Activated CD4-positive, alpha-beta T cell treated with anti-CD3 and anti-CD28 coated beads, Interleukin-2, amount 10 ng/mL, durations not matched to agents 7 days and 5 days (primary cell): Measurements from ENCODE around the gene MACROD1. TPM values are rescaled to one million over a fixed set of nuclear protein-coding genes. Genes with fewer than 3 reads are reported as not detected.

Source experiments
- CTCF ChIA-PET: fragments of 350-600 bp; sonication (Branson Sonifier 250); formaldehyde crosslinking; loops from one replicate; lab custom pipeline; 2021; ENCODE audit warnings: antibody characterized with exemption; lab: Charles Lee
- POLR2A ChIA-PET: fragments of 350-600 bp; sonication (Branson Sonifier 250); formaldehyde crosslinking; loops from one replicate; lab custom pipeline; 2021; ENCODE audit warnings: antibody characterized with exemption; lab: Charles Lee
- DNase-seq: peaks from one replicate; pipeline ENCODE4 v3.0.0-alpha.2; 2020
- H3K27ac Mint-ChIP-seq: one replicate; pipeline ENCODE4 v1.8.0; 2021; ENCODE audit warnings: mild to moderate bottlenecking, moderate library complexity, mixed read lengths
- H3K27me3 Mint-ChIP-seq: one replicate; pipeline ENCODE4 v1.8.0; 2021; ENCODE audit warnings: mixed read lengths
- H3K36me3 Mint-ChIP-seq: one replicate; pipeline ENCODE4 v1.8.0; 2021; ENCODE audit warnings: low read depth, mixed read lengths
- H3K4me1 Mint-ChIP-seq: one replicate; pipeline ENCODE4 v1.8.0; 2021; ENCODE audit warnings: mixed read lengths
- H3K4me3 Mint-ChIP-seq: one replicate; pipeline ENCODE4 v1.8.0; 2021; ENCODE audit warnings: mild to moderate bottlenecking, moderate library complexity, mixed read lengths
- H3K9me3 Mint-ChIP-seq: one replicate; pipeline ENCODE4 v1.8.0; 2021; ENCODE audit warnings: mixed read lengths
- total RNA-seq, 2 experiments: library from RNA; stranded (reverse); gene quantifications; one replicate each; pipeline ENCODE4 v1.2.3, GENCODE V29; 2021

Gene MACROD1
- total RNA-seq, 2 experiments from 2014 or later = 9.2 to 11.6 TPM

DNA sequence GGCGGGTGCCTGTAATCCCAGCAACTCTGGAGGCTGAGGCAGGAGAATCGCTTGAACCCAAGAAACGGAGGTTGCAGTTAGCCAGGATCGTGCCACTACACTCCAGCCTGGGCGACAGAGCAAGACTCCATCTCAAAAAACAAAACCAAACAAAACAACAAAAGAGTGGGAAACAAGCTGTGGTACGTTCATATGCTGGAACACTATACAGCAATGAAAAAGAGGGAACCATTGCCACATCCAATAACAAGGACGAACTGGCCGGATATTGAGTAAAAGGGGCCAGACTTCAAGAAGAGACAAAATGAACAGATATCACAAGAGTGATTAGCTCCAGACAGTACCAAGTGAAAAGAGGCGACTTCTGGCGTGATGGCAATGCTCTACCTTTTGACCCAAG lies 4.9 kb downstream of the MACROD1 start:
- H3K27me3 Mint-ChIP-seq = no peaks in the 10 kb centered on the region
- POLR2A ChIA-PET = no interaction called here

DNA sequence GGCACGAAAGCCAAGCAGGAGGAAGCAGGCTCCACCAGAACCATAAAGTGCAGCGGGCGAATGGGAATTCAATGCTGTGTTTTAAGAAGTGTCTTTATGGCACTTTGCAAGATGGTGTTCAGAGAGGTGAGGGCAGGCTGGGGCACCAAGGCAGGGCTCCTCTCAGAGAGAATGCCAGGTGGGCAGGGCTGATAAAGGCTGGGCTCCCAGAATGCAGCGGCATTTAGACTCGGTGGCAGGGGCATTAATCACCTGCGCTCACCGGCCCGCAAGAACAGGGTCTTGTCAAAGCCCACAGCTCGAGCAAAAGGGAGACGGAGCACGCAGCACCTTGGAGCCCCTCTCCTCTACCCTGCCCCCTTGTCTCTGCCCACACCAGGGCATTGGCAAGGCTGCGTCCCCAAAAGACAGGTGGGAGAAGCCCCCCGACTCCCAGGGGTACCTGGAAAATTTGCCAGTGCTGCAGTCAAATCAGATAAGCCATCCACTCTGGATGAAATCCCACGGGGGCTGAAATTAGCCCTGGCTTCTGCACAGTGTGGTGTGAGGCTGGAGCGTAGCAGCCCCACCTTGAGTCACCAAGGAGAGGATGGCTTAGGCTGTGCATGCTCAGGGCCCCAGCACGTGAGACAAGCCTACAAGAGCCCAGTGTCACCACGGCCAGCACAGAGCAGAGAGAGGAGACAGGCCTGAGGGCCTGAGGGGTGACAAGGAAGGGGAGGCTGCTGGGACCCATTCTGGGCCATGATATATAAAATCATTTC lies 8.1 kb downstream of the MACROD1 start:
- no peak overlapping the region for H3K4me3 Mint-ChIP-seq
- ChIA-PET CTCF (no interaction called here), POLR2A (no interaction called here)
- H3K4me1 Mint-ChIP-seq = peaks cover 2% of the 10 kb centered on the region
- no peak overlapping the region for H3K27ac Mint-ChIP-seq
- H3K27me3 Mint-ChIP-seq = no peaks in the 10 kb centered on the region
- no peaks in the 10 kb centered on the region for H3K9me3 Mint-ChIP-seq
- no peak for DNase-seq
- no peaks in the 10 kb centered on the region for H3K36me3 Mint-ChIP-seq

More for the DNA sequence above, 4.9 kb downstream of the MACROD1 start:
- H3K36me3 Mint-ChIP-seq = no peaks in the 10 kb centered on the region
- no peak overlapping the region for H3K27ac Mint-ChIP-seq
- no peaks in the 10 kb centered on the region for H3K9me3 Mint-ChIP-seq
- CTCF ChIA-PET = no interaction called here
- H3K4me3 Mint-ChIP-seq = no peak overlapping the region
- no peak for DNase-seq
- peaks cover 8% of the 10 kb centered on the region for H3K4me1 Mint-ChIP-seq

DNA sequence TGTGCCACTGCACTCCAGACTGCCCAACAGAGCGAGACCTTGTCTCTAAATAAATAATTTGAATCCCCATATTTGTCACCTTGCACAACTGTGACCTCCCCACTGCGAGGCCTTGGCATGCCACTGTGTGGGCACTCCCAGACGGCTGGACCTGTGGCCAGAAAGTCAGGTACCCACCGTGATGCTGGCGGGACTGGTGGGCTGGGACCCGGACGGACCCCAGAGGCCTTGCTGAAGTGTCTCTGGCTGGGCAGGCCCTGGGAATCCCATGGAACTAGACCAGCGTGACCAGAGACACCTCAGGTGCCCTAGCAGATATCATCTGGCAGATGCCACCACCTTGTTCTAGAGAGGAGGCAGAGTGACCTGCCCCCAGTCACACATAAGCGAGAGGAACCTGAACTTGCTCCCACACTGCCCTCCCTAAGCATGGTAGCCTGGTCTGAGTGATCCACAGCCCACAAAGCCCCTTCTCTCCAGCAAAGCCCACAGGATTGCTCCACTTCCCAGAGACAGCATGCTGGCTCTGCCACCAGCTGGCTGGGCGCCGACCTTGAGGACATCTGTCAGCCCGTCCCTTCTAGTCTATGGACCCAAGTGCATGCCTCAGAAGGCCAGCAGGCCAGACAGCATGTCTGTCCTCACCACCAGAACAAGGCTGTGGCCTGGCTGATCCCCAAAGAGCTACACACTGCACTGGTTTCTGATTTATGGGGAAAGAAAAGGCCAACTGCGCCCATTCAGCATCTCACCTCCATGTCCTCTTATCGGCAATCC lies 9.5 kb downstream of the MACROD1 start:
- ChIA-PET CTCF (no interaction called here), POLR2A (no interaction called here)
- H3K36me3 Mint-ChIP-seq = no peaks in the 10 kb centered on the region
- no peaks in the 10 kb centered on the region for H3K9me3 Mint-ChIP-seq
- no peak overlapping the region for H3K27ac Mint-ChIP-seq
- H3K4me1 Mint-ChIP-seq = peaks cover 2% of the 10 kb centered on the region
- DNase-seq = no peak
- no peak overlapping the region for H3K4me3 Mint-ChIP-seq
- H3K27me3 Mint-ChIP-seq = no peaks in the 10 kb centered on the region

- H3K4me3 Mint-ChIP-seq = no peak overlapping the region
- H3K27me3 Mint-ChIP-seq = no peaks in the 10 kb centered on the region
- DNase-seq = no peak
- ChIA-PET CTCF (interaction anchor here (1.1 to 2.4 kb wide), 4 partner anchors 10 to 153 kb away, joined by 3 to 17 read pairs (median 4); no protein-coding TSS in a partner anchor), POLR2A (no interaction called here)
- H3K27ac Mint-ChIP-seq = no peak overlapping the region
- H3K36me3 Mint-ChIP-seq = no peaks in the 10 kb centered on the region
- H3K4me1 Mint-ChIP-seq = peaks cover 2% of the 10 kb centered on the region
- H3K9me3 Mint-ChIP-seq = no peaks in the 10 kb centered on the region
These were observed 12.1 kb downstream of the MACROD1 start for GRCh38 chr11:64153812-64154211.

DNA sequence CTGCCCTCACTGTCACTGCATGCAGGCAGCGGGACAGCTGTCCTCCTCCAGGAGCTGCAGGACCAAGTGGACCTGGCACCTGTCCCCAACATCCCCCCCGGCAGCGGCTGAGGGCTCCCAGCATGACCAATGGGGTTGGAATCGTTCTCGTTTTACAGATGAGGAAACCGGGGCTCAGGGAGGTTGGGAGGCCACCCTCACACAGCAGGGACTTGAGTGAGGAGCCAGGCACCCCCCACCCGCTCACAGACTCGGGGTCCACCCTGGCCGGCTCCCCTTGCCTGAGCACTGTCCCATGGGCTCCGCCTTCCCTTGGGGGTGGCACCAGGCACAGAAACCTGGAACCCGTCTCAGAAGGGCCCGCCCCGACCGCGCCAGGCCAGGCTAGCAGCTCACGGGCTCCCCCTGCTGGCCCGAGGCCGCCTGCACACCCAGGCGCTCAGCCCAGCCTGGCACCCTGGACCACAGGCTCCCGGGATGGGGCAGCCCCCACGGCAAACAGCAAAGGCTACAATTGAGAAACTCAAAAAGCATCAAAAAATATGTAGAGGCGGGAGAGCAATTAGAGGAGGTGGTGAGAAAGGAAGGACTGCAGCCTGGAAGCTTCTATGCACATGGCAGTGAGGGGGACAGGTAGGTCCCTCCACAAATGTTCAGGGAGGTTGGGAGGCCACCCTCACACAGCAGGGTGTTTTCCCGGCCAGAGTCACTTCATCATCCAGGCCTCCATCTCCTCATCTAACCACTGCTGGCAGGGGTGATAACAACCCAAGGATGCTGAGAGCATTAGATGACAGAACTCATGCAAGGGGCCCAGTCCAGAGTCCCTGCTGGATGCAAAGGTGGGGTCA lies 12.8 kb downstream of the MACROD1 start:
- H3K27me3 Mint-ChIP-seq = no peaks in the 10 kb centered on the region
- H3K27ac Mint-ChIP-seq = no peak overlapping the region
- peak; percentile 69 for DNase-seq
- H3K36me3 Mint-ChIP-seq = no peaks in the 10 kb centered on the region
- ChIA-PET CTCF (interaction anchor here (1.0 to 2.4 kb wide), 12 partner anchors 9 to 318 kb away, joined by 3 to 17 read pairs (median 4); partner anchors contain the start of gene FERMT3), POLR2A (no interaction called here)
- no peaks in the 10 kb centered on the region for H3K9me3 Mint-ChIP-seq
- H3K4me3 Mint-ChIP-seq = no peak overlapping the region
- H3K4me1 Mint-ChIP-seq = peaks cover 5% of the 10 kb centered on the region

- POLR2A ChIA-PET = no interaction called here
- no peak overlapping the region for H3K27ac Mint-ChIP-seq
- H3K9me3 Mint-ChIP-seq = no peaks in the 10 kb centered on the region
- H3K27me3 Mint-ChIP-seq = no peaks in the 10 kb centered on the region
- H3K4me1 Mint-ChIP-seq = peaks cover 8% of the 10 kb centered on the region
- no peak overlapping the region for H3K4me3 Mint-ChIP-seq
- DNase-seq = no peak
- CTCF ChIA-PET = interaction anchor here (0.6 to 2.4 kb wide), 4 partner anchors 11 to 465 kb away, joined by 3 to 17 read pairs (median 3); no protein-coding TSS in a partner anchor
- H3K36me3 Mint-ChIP-seq = no peaks in the 10 kb centered on the region
These were observed 14.6 kb downstream of the MACROD1 start for GRCh38 chr11:64151337-64151736.

- Mint-ChIP-seq H3K36me3 (no peaks in the 10 kb centered on the region), H3K27me3 (no peaks in the 10 kb centered on the region), H3K27ac (no peak overlapping the region), H3K4me1 (peaks cover 10% of the 10 kb centered on the region), H3K4me3 (no peak overlapping the region), H3K9me3 (no peaks in the 10 kb centered on the region)
- DNase-seq = no peak
- CTCF ChIA-PET = interaction anchor here (0.6 to 2.2 kb wide), 4 partner anchors 12 to 464 kb away, joined by 3 to 10 read pairs (median 4); no protein-coding TSS in a partner anchor
- POLR2A ChIA-PET = no interaction called here
These were observed 15.3 kb downstream of the MACROD1 start for GRCh38 chr11:64150481-64151239.

DNA sequence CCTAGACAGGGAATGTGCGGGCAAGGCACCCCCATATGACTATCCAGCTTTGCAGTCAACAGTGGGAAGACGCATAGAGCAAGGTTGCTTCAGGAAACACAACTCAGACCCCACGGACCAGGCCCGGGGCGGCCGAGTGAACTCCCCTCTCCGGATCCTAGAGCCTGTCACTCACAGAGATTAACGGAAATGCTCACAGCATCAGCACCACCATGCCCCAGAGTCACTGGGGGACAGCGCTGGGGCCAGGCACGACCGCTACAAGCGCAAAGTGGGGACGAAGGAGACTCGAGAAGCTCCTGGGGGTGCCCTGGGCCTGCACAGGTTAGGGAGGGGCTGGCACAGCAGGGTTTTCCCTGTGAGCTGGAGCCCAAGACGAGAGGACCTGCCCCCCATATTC lies 15.9 kb downstream of the MACROD1 start:
- no peak for DNase-seq
- Mint-ChIP-seq H3K9me3 (no peaks in the 10 kb centered on the region), H3K4me3 (no peak overlapping the region), H3K27ac (no peak overlapping the region), H3K4me1 (peaks cover 10% of the 10 kb centered on the region), H3K36me3 (no peaks in the 10 kb centered on the region), H3K27me3 (no peaks in the 10 kb centered on the region)
- ChIA-PET CTCF (interaction anchor here (1.1 to 2.2 kb wide), 3 partner anchors 13 to 173 kb away, joined by 3 to 10 read pairs (median 5); no protein-coding TSS in a partner anchor), POLR2A (no interaction called here)

- Mint-ChIP-seq H3K27me3 (no peaks in the 10 kb centered on the region), H3K4me3 (no peak overlapping the region), H3K4me1 (peaks cover 12% of the 10 kb centered on the region), H3K36me3 (no peaks in the 10 kb centered on the region), H3K9me3 (no peaks in the 10 kb centered on the region), H3K27ac (no peak overlapping the region)
- POLR2A ChIA-PET = no interaction called here
- CTCF ChIA-PET = interaction anchor here (2.2 kb wide), 1 partner anchor 149 kb away, joined by 10 read pairs; no protein-coding TSS in a partner anchor
- no peak for DNase-seq
These were observed 16.8 kb downstream of the MACROD1 start for GRCh38 chr11:64148917-64149617.

- ChIA-PET CTCF (interaction anchor here (0.8 to 1.7 kb wide), 6 partner anchors 11 to 312 kb away, joined by 3 to 10 read pairs (median 4); no protein-coding TSS in a partner anchor), POLR2A (no interaction called here)
- Mint-ChIP-seq H3K27me3 (no peaks in the 10 kb centered on the region), H3K9me3 (no peaks in the 10 kb centered on the region), H3K4me3 (no peak overlapping the region), H3K36me3 (no peaks in the 10 kb centered on the region), H3K27ac (peak overlapping the region; percentile 25), H3K4me1 (peaks cover 19% of the 10 kb centered on the region)
- peak; percentile 70 for DNase-seq
These were observed 17.5 kb downstream of the MACROD1 start for GRCh38 chr11:64148226-64148916.
